Activated CD8-positive, alpha-beta memory T cell treated with anti-CD3 and anti-CD28 coated beads, Interleukin-2, amount 50 U/mL, for 4 hours (primary cell): ENCODE measurements around the gene PRKACG.
"Not testable (repeated sequence)": the region's sequence is repeated elsewhere in the genome, so short reads cannot be mapped to it uniquely, and the experiment has no call there.

Experiments used
- DNase-seq: peaks from one replicate; pipeline ENCODE4 v3.0.0-alpha.2; 2020

The PRKACG gene

GRCh38 chr9:69023650-69024049 lies 9.7 kb upstream of the PRKACG start:
- DNase-seq = no peak

- DNase-seq = no peak
These were observed 6.6 kb upstream of the PRKACG start for GRCh38 chr9:69020301-69021145.

- DNase-seq = no peak
These were observed 5.9 kb upstream of the PRKACG start for GRCh38 chr9:69019808-69020207.

GRCh38 chr9:69018737-69019136 lies 4.8 kb upstream of the PRKACG start:
- DNase-seq = no peak

GRCh38 chr9:69016191-69017096 lies 2.5 kb upstream of the PRKACG start:
- DNase-seq = no peak

GRCh38 chr9:69013382-69013727 lies 558 bp downstream of the PRKACG start:
- DNase-seq = no peak

GRCh38 chr9:69012696-69013381 lies 1.1 kb downstream of the PRKACG start:
- no peak for DNase-seq

- DNase-seq = no peak
These were observed 4.2 kb downstream of the PRKACG start for GRCh38 chr9:69009708-69010107.

GRCh38 chr9:69004836-69005235 lies 9.1 kb downstream of the PRKACG start:
- no peak for DNase-seq

- DNase-seq = no peak
These were observed 10.9 kb downstream of the PRKACG start for GRCh38 chr9:69003051-69003450.

GRCh38 chr9:69001921-69002320 lies 12.0 kb downstream of the PRKACG start:
- DNase-seq = no peak

- DNase-seq = peak; percentile 47
These were observed 14.4 kb downstream of the PRKACG start for GRCh38 chr9:68999393-69000105.

GRCh38 chr9:68998812-68999211 lies 15.1 kb downstream of the PRKACG start:
- DNase-seq = no peak

- no peak for DNase-seq
These were observed 15.5 kb downstream of the PRKACG start for GRCh38 chr9:68998385-68998784.

- no peak for DNase-seq
These were observed 16.2 kb downstream of the PRKACG start for GRCh38 chr9:68997666-68998065.

GRCh38 chr9:68996462-68996861 lies 17.5 kb downstream of the PRKACG start:
- DNase-seq = no peak

- DNase-seq = no peak
These were observed 18.1 kb downstream of the PRKACG start for GRCh38 chr9:68995776-68996175.

- DNase-seq = no peak
These were observed 22.5 kb downstream of the PRKACG start for GRCh38 chr9:68991457-68991856.

GRCh38 chr9:68986949-68987348 lies 27.0 kb downstream of the PRKACG start:
- DNase-seq = not testable (repeated sequence)

- DNase-seq = no peak
These were observed 30.1 kb downstream of the PRKACG start for GRCh38 chr9:68983522-68984424.

GRCh38 chr9:68983008-68983411 lies 30.9 kb downstream of the PRKACG start:
- no peak for DNase-seq

GRCh38 chr9:68981789-68982188 lies 32.1 kb downstream of the PRKACG start:
- DNase-seq = no peak
